Heart left ventricle (tissue), 16 donors: ENCODE results near the gene GNA15. TPM values are rescaled to one million over a fixed set of nuclear protein-coding genes. Genes with fewer than 3 reads are reported as not detected.
A peak's percentile ranks its signal among the peaks of the same experiment; 100 is the strongest.

ENCODE experiments used
- ATAC-seq, 4 donors: fragments of 200-7000 bp; cut with Tn5 transposase; one replicate each; pipeline ENCODE4 v1.9.1; 2020 to 2022; ENCODE audit warnings: moderate library complexity in 4 of 4, mild to moderate bottlenecking in 3 of 4, moderate number of reproducible peaks in 1 of 4
- DNase-seq, 5 donors: peaks; one replicate each; pipeline ENCODE4 v3.0.0-alpha.2; 2020
- H3K27ac ChIP-seq, 12 donors: fragments of 200-600 bp; sonication (generic) in 4 of 12; one replicate each; pipeline versions ENCODE4 v1.5.0 to v1.8.0; 2016 to 2022; ENCODE audit warnings: mild to moderate bottlenecking in 2 of 12
- H3K27me3 ChIP-seq, 9 donors: fragments of 200-600 bp; sonication (generic) in 2 of 9; one replicate each; pipeline versions ENCODE4 v1.5.1 to v1.8.0; 2016 to 2022; ENCODE audit warnings: mild to moderate bottlenecking in 3 of 9
- H3K36me3 ChIP-seq, 9 donors: fragments of 200-600 bp; sonication (generic) in 2 of 9; one replicate each; pipeline versions ENCODE4 v1.5.0 to v1.8.0; 2018 to 2022; ENCODE audit warnings: mild to moderate bottlenecking in 2 of 9
- H3K4me1 ChIP-seq, 12 donors: fragments of 200-600 bp; sonication (generic) in 4 of 12; one replicate each; pipeline versions ENCODE4 v1.5.0 to v1.8.0; 2016 to 2022; ENCODE audit warnings: mild to moderate bottlenecking in 3 of 12
- H3K4me3 ChIP-seq, 12 donors: fragments of 200-600 bp; sonication (generic) in 4 of 12; one replicate each; pipeline versions ENCODE4 v1.5.0 to v1.8.0; 2017 to 2022; ENCODE audit warnings: mild to moderate bottlenecking in 9 of 12, moderate library complexity in 4 of 12
- H3K9me3 ChIP-seq, 12 donors: fragments of 200-600 bp; sonication (generic) in 4 of 12; one replicate each; pipeline versions ENCODE4 v1.5.0 to v1.8.0; 2016 to 2022; ENCODE audit warnings: mild to moderate bottlenecking in 1 of 12
- CTCF ChIP-seq, 12 donors: fragments of 200-600 bp; sonication (generic) in 4 of 12; IDR thresholded peaks; one replicate each; pipeline versions ENCODE4 v1.5.0 to v1.8.0; 2018 to 2022; ENCODE audit warnings: antibody characterized with exemption in 12 of 12, mild to moderate bottlenecking in 5 of 12
- POLR2A ChIP-seq, 2 donors: fragments of 450-650 bp; IDR thresholded peaks; one replicate each; pipeline ENCODE4 v1.6.1; 2017; ENCODE audit warnings: antibody characterized with exemption in 2 of 2, mild to moderate bottlenecking in 2 of 2, moderate library complexity in 2 of 2
- WGBS, 4 donors: extraction: QIAGEN DNeasy Blood & Tissue Kit in 2 of 4; methylation state at CpG; one replicate each; pipeline versions ENCODE4 v1.1.5 to v1.1.7; 2013 to 2018; 5-methylcytosine and 5-hydroxymethylcytosine counted together
- intact Hi-C, 10 donors: fragments of 100-400 bp; cut with DNase I; formaldehyde crosslinking; loops; one replicate each; pipeline versions ENCODE4 v1.11.1 to v1.14.2; 2022
- polyA plus RNA-seq, 2 donors: library from polyadenylated mRNA; stranded (reverse); fragments of 200-250 nt; gene quantifications; one replicate each; pipeline ENCODE4 v1.2.3, GENCODE V29; 2013
- total RNA-seq, 9 donors: library from RNA; depleted of rRNA in 2 of 9; stranded (reverse); fragments of >200 nt in 2 of 9; fragmentation: NEBNext Ultra II Directional in 3 of 9; extraction: Animal tissue kit (Norgen Biotek cat#: 25700) in 3 of 9; gene quantifications; one replicate each; pipeline versions ENCODE4 v1.1.0 to v1.2.4, GENCODE V29; 2016 to 2023
- donor health status: ischemic (EF 13 %, LVEDD 7.1; RV severe dilation, severe dysfunction).
- donor health status: healthy with polysubstance abuse.
- donor health status: DM: no; HTN: yes; CAD: no.
- donor health status: DM: no; HTN: no; CAD: no.
- donor health status: ischemic (EF 25% LVEDD 6.9; RV normal size, moderate dysfunction).
- donor health status: ischemic (EF 25% LVEDD 5.7; RV mildly dilated, moderate dysfunction).
- donor health status: healthy.
- donor health status: DM: yes; HTN: yes; CAD: no.
- donor health status: ischemic (EF 35%, LVEDD 5.7; RV mildly dilated, moderate dysfunction).
- donor health status: nonischemic (EF 11% LVEDD 7.7; RV severe dilation, severe dysfunction).
- donor health status: DM: yes; HTN: yes; CAD: no.
- donor health status: PGD.
- donor health status: ischemic (EF 29% LVEDD 5.4; RV normal size, mild dysfunction).
- donor health status: nonischemic (EF 23%, LVEDD 6.1; RV moderate dilation, normal function).

Gene GNA15
- total and polyA plus RNA-seq, 11 donors: 0.69 to 15.2 (median 1.7) TPM

- H3K36me3 ChIP-seq: no peaks in the 10 kb centered on the region
- DNase-seq (peak in 1 of 5 donors; percentile 31), ATAC-seq (peak in 3 of 4 donors; percentile 16 to 66 (median 46))
- peaks cover 0 to 52% (median 0%) of the 10 kb centered on the region in 12 donors for H3K4me1 ChIP-seq
- 59 to 78% (median 63%) methylated on average over 26 to 42 of the region's 42 CpGs for WGBS, 4 donors
- no peaks in the 10 kb centered on the region for H3K27me3 ChIP-seq
- intact Hi-C loops: no loop called here
- H3K27ac ChIP-seq: peak within 1 kb of the TSS in 6 of 12 donors; percentile 2 to 96 (median 44)
- TF ChIP-seq CTCF (IDR thresholded peaks at IDR 0.05) (no peak), POLR2A (IDR thresholded peaks at IDR 0.05) (no peak)
- no peaks in the 10 kb centered on the region for H3K9me3 ChIP-seq
- peak within 1 kb of the TSS in 9 of 12 donors; percentile 3 to 67 (median 24) for H3K4me3 ChIP-seq
Observed at GRCh38 chr19:3178377-3178972, 42.6 kb downstream of the GNA15 start, which contains the start of gene S1PR4. Gene S1PR4 (plus strand): TSS chr19:3178769. CDS start chr19:3178793, 24 bp downstream.

GRCh38 chr19:3178973-3179738 lies 43.3 kb downstream of the GNA15 start:
- Histone ChIP-seq H3K36me3 (no peaks in the 10 kb centered on the region), H3K27ac (peak overlapping the region in 6 of 12 donors; percentile 2 to 96 (median 44)), H3K27me3 (no peaks in the 10 kb centered on the region), H3K9me3 (no peaks in the 10 kb centered on the region), H3K4me1 (peaks cover 0 to 52% (median 0%) of the 10 kb centered on the region in 12 donors), H3K4me3 (peak overlapping the region in 9 of 12 donors; percentile 3 to 67 (median 24))
- DNase-seq (peak in 1 of 5 donors; percentile 28), ATAC-seq (peak in 1 of 4 donors; percentile 17)
- WGBS, 4 donors: 78 to 95% (median 90%) methylated on average over 31 to 52 of the region's 52 CpGs
- no peak for TF ChIP-seq CTCF (IDR thresholded peaks at IDR 0.05)
- no peak for TF ChIP-seq POLR2A (IDR thresholded peaks at IDR 0.05)
- intact Hi-C loops: no loop called here

GRCh38 chr19:3179739-3180293 lies 44.0 kb downstream of the GNA15 start:
- H3K4me3 ChIP-seq: peak overlapping the region in 9 of 12 donors; percentile 3 to 67 (median 21)
- 81 to 91% (median 84%) methylated on average over 28 to 31 of the region's 31 CpGs; no CpG with 5 or more reads in 1 of the 4 donors for WGBS, 4 donors
- H3K4me1 ChIP-seq: peaks cover 0 to 58% (median 0%) of the 10 kb centered on the region in 12 donors
- TF ChIP-seq CTCF (IDR thresholded peaks at IDR 0.05): no peak
- TF ChIP-seq POLR2A (IDR thresholded peaks at IDR 0.05): no peak
- H3K27me3 ChIP-seq: no peaks in the 10 kb centered on the region
- no peaks in the 10 kb centered on the region for H3K36me3 ChIP-seq
- peak overlapping the region in 2 of 12 donors; percentile 52 to 96 for H3K27ac ChIP-seq
- ATAC-seq: no peak
- H3K9me3 ChIP-seq: no peaks in the 10 kb centered on the region
- intact Hi-C loops: no loop called here
- peak in 1 of 5 donors; percentile 24 for DNase-seq
